RWPE1 (cell line): ENCODE data around the gene OR1M1.
"Not testable (repeated sequence)": the region's sequence is repeated elsewhere in the genome, so short reads cannot be mapped to it uniquely, and the experiment has no call there.

Experiments used
- CTCF ChIA-PET: fragments of 350-600 bp; sonication (Branson Sonifier 250); formaldehyde crosslinking; extraction: SDS; loops from one replicate; lab custom pipeline; 2021; lab: Yijun Ruan, JAX
- POLR2A ChIA-PET: fragments of 400-600 bp; formaldehyde crosslinking; extraction: SDS; loops from one replicate; lab custom pipeline; 2020; ENCODE audit warnings: antibody characterized with exemption; ENCODE audit not compliant: low non-redundant PET; lab: Yijun Ruan, JAX
- DNase-seq: peaks from one replicate; pipeline ENCODE4 v3.0.0; 2012; ENCODE audit warnings: low spot score
- H3K27ac ChIP-seq: fragments of 450-650 bp; 2 replicates; pipeline ENCODE4 v1.5.1; 2017
- CTCF ChIP-seq: fragments of 450-650 bp; conservative IDR thresholded peaks from 2 replicates; pipeline ENCODE4 v1.5.1; 2017; ENCODE audit warnings: low read depth, mild to moderate bottlenecking

OR1M1 gene

GRCh38 chr19:9044449-9044848, 42.4 kb upstream of the OR1M1 start:
- ChIA-PET CTCF (no interaction called here), POLR2A (no interaction called here)
- DNase-seq = no peak
- no peak overlapping the region for H3K27ac ChIP-seq
- no peak for TF ChIP-seq CTCF

GRCh38 chr19:9046694-9047093, 40.2 kb upstream of the OR1M1 start:
- no peak for DNase-seq
- ChIA-PET CTCF (no interaction called here), POLR2A (no interaction called here)
- TF ChIP-seq CTCF = no peak
- H3K27ac ChIP-seq = no peak overlapping the region

GRCh38 chr19:9052894-9053293, 34.0 kb upstream of the OR1M1 start:
- DNase-seq = no peak
- no peak overlapping the region for H3K27ac ChIP-seq
- ChIA-PET CTCF (interaction anchor here (0.6 to 1.0 kb wide), 3 partner anchors 27 to 1592 kb away, joined by 3 to 5 read pairs (median 4); partner anchors contain the start of gene MUC16), POLR2A (no interaction called here)
- no peak for TF ChIP-seq CTCF

- DNase-seq, POLR2A ChIA-PET, H3K27ac ChIP-seq: not testable (repeated sequence)
- CTCF ChIA-PET = interaction anchor here (0.6 kb wide), 2 partner anchors 1368 to 1593 kb away, joined by 3 to 4 read pairs; no protein-coding TSS in a partner anchor
Observed at GRCh38 chr19:9053674-9054073, 33.2 kb upstream of the OR1M1 start.

GRCh38 chr19:9054207-9054606, 32.7 kb upstream of the OR1M1 start:
- ChIA-PET POLR2A (no interaction called here), CTCF (interaction anchor here (0.6 kb wide), 2 partner anchors 31 to 66 kb away, joined by 3 read pairs; no protein-coding TSS in a partner anchor)
- DNase-seq = no peak
- no peak for TF ChIP-seq CTCF
- H3K27ac ChIP-seq = peak overlapping the region; percentile 68

GRCh38 chr19:9054765-9055164, 32.1 kb upstream of the OR1M1 start:
- POLR2A ChIA-PET = no interaction called here
- DNase-seq = peak; percentile 44
- CTCF ChIA-PET = interaction anchor here (0.6 kb wide), 3 partner anchors 31 to 650 kb away, joined by 3 read pairs; no protein-coding TSS in a partner anchor
- no peak for TF ChIP-seq CTCF
- H3K27ac ChIP-seq = peak overlapping the region; percentile 68

- peak overlapping the region; percentile 68 for H3K27ac ChIP-seq
- DNase-seq, POLR2A ChIA-PET: not testable (repeated sequence)
- CTCF ChIA-PET = interaction anchor here (0.6 kb wide), 1 partner anchor 12 kb away, joined by 3 read pairs; no protein-coding TSS in a partner anchor
Observed at GRCh38 chr19:9056131-9056530, 30.7 kb upstream of the OR1M1 start.
